Measurements from ENCODE around the gene CIP2A.

The CIP2A gene

DNA sequence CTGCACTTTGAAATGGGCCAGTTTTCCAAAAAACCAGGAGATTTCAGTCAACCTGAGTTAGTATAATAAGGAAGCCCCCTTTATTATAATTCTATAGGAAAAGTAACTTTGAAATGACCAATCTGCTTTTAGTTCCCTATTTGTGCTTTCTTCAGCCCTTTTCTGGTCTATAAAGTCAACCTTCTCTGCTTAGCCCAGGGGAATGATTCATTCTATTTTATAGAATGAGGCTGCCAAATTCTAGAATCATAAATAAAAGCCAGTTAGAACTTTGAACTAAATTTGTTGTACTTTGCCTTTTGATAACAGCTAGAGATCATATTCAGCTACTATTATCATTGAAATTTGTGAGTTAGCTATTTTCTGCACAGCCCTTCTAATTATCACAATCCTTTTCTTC is 24.7 kb downstream of the CIP2A start:
- no peak for DNase-seq (ENCODE audit: low read depth, low spot score)

DNA sequence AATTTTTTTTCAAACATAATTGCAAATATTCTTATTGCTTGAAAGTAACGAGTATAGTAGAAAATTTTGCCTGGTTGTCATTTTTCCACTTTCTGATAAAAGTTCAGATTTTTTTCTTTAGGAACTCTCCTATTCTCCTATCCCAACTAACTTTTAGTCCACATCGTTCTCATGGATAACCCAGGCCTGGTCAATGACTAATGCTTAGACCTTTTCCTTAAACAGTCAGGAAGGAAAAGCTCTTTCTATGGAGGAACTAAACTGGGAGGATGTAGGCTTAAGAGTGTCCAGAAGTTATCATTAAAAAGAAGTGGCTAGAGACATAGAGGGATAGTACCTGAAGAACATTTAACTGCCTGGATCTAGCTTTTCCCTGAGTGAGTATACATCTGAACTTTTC is 26.7 kb downstream of the CIP2A start:
- DNase-seq (ENCODE audit: low read depth, low spot score): no peak

DNA sequence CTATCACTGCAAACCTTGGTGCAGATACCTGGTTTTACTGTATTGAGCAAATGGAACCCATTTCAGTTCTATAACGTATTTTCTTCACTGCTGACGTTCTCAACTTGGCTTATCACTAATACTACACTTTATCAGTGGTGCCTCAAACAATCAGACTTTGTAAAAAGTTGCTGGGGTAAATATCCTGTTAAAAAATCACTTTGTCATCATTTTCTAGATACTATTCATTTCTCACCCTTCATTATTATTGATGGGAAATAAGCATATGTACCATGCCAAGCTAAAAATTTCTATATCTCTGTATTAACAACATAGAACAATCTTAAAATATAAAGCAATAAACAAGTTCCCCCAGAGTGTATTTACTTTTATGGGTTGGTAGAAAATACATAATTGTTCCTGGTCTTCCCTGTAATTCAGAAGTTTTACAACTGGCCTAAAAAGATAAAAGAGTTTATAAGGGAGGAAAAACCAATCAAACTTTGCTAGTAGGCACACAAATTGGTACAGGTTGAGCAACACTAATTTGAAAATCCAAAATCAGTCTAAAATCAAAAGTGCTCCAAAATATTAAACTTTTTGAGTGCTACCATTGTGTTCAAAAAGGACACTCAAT is 33.2 kb downstream of the CIP2A start:
- DNase-seq (ENCODE audit: low read depth, low spot score): no peak

DNA sequence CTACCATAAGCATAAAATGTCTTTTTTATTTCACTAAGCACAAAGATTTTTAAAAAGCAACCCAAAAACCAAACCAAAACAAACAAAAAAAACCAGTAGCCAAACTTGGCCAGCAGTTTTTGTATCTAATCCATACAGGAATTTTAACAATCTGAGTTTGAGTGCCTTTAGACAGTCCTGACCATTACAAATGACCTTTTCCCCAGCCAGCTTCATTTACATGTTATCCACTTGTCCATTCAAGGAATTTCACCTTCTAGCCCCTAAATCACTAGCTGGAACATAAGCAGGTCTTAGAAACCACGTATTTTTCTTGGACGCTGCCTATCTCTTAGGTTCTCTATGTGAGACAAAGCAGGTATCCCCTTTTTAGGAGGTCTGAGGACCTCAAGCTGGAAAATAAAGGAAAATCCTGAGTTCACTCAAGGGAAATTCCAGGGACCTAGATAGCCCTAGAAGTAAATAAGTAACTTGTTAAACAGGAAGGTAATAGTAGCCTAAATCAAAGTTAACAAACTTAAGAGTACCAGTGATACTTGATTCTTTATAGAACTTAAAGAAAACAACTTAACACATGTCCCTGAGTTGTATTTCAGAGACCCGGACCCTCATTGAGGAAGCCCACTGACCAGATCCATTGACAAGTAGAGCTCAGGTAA is 34.2 kb downstream of the CIP2A start:
- no peak for DNase-seq (ENCODE audit: low read depth, low spot score)

DNA sequence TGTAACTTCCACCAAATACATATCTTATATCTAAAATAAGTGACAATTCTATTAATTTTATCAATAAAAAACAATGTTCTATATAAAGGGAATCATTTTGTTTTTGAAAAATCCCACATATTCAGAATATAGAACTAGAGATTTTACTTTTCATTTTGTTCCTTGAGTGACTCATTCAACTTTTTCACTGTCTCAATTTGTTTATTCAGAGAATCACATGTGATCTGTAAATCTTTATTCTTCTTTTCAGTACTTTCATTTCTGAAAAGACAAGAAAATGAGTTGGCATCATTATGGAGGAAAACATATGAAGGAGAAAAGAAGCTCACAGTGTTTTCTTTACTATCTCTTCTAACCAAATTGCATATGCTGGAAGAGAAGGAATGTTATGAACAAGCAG is 35.0 kb downstream of the CIP2A start:
- DNase-seq (ENCODE audit: low read depth, low spot score): no peak

DNA sequence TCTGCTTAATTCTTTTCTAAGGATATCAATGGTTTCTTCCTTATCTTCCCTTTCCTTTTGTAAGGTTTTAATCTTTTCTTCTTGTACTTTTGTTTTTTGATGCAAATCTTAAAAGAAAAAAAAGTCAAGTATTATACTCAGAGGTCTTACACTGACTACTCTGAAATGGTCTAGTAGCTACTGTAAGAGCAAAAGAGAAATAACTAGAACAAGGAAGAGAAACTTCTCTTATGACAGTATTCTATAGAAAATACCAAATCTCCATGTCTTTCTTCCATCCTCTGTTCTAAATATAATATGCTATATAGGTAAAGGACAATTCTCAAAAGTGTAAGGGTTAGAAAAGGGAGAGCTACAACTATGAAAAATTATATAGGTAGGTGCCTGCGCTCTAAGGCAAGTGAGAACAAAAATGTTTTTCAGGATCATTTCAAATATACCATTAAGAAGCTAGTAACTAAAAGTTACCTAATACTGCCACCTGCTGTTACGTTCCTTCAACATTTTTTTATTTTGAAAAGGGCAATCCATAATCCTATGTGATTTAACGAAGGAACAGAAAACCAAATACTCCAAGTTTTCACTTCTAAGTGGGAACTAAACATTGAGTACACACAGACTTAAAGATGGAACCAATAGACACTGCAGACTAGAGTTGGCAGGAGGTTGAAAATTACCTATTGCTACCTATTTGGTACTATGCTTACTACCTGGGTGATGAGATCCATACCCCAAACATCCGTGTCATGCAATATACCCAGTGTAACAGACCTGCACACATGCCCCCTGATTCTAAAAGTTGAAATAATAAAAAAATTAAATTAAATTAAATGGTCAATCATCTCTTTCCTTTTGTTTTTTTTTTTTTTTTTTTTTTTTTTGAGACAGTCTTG is 36.7 kb downstream of the CIP2A start:
- no peak for DNase-seq (ENCODE audit: low read depth, low spot score)

DNA sequence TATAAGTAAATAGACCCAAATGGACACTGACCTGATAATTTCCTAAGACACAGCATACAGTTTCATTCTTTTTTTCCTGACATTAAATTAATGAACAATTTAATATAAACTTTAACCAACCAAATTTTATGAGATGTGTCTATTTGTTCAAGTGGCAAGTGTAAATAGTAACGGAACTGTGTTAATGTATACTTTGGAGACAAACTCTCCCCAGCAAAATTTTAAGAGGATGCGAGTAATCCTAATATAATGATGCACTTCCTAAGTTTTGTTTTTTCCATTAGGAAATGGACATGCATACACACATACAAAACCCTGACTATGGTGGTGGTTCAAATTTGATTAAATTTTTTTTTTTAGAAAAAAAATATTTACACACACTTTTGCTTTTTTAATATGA is 40.4 kb downstream of the CIP2A start:
- no peak for DNase-seq (ENCODE audit: low read depth, low spot score)

DNA sequence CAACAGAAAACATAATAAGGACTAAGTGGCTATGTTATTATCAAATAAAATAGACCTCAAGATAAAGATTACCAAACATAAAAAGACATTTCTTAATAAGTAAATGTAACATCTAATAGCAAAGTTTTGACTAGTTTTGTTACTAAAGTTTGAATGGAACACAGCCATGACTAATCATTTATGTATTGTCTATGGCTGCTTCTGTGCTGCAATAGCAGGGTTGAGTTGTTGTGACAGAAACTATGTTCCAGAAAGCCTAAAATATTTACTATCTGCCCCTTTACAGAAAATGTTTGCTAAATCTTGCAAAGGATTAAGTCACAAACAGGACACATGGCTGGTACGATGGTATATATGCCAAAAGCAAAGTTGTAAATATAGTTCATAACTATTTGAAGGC is 40.9 kb downstream of the CIP2A start:
- DNase-seq (ENCODE audit: low read depth, low spot score): no peak

DNA sequence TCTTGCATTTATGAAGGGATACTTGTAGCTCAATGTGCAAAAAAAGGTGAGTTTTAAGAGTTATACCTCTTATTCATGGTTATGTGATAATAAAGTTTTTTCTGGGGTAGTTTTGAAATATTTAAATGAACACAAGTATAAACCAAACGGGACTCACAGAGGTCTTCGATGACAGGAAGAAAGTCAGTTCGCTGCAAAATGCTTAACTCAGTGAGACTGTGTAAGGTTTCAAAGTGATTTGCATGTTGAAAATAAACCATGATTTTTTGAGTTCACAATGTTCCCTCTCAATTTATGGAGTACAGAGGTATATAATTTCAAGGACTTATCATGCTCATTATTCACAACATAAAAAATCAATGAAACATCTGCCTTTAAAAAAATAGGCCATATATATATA is 42.5 kb downstream of the CIP2A start:
- no peak for DNase-seq (ENCODE audit: low read depth, low spot score)

DNA sequence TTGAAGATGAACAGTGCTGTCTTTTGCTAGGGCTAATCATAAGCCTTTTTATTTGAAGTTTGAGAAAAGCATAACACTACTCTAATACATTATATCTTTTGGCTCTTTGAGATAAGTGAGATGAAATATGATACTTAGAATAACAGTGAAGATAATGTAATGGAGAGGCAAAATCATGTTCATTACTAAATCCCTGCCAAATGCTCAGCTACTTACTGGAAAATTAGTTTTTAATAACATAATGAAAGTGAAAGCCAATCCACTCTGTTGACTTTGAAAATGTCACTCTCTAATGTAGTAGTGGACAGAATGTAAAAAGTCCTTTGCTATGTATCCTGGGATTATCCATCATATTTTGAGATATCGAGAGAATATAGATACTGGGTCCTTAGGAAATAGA is 43.0 kb downstream of the CIP2A start:
- no peak for DNase-seq (ENCODE audit: low read depth, low spot score)

DNA sequence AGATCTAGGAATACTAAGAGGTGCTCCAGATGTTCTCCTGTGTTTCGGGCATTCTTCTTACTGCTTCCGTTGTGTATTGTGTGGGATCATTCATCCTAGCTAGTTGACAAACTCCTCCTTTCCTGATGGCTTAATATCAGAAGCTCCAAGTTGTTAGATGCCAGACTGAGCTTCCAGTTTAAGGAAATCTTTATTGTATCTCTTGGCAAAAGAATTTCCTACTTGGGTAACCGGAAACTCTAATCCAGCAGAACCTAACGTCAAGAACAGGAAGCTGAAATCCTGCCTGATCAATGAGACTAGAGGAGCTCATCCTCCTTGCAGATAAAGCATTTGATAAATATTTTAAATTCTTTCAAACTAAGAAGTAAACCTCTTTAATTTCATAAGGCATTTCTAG is 51.2 kb downstream of the CIP2A start:
- no peak for DNase-seq (ENCODE audit: low read depth, low spot score)

DNA sequence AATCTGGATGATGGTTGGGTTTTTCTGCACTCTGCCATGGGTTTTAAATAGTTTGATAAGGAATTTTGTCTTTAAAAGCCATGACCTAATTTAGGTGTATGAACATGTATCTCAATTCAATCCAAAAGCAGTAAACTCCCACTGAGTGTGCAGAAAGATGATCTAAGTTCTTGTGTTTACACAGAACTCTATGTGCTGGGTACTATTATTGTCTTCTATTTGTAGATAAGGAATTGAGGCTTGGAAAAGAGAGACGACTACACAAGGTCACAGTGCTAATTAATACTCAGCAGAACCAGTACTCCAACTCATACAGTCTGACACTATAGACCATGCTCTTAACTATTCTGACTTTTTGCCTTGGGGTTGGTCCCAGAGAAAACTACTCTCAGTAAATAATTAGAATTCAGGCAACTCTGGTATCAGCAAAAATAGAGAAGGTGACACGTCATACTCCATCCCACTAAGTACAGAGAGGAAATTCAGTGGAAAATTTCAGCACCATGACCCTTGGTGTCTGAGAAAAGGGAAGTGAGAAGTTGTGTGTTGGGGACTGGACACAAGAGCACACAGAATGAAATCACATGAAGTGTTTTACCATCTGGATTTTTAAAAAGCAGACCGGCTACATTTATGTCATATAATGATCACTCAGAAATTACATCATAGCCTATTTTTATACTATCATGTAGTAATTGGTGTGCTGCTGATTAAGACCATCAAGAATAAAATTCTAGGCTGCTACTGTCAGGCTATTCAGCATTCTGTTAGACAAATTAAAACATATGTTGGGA is 60.6 kb downstream of the CIP2A start:
- DNase-seq (ENCODE audit: low read depth, low spot score): no peak

DNA sequence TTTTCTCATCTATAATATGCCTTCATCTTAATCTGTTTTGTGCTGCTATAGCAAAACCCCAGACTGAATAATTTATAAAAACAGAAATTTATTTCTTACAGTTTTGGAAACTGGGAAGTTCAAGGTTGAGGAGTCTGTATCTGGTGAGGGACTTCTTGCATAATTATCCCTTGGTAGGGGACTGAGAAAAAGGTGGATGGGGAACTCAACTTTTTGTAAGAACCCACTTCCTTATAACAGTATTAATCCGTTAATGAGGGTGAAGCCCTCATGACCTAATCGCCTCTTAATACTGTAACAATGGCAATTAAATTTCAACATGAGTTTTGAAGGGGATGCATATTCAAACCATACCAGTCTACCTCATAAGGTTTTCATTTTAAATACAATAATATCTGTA is 61.4 kb downstream of the CIP2A start:
- DNase-seq (ENCODE audit: low read depth, low spot score): no peak

DNA sequence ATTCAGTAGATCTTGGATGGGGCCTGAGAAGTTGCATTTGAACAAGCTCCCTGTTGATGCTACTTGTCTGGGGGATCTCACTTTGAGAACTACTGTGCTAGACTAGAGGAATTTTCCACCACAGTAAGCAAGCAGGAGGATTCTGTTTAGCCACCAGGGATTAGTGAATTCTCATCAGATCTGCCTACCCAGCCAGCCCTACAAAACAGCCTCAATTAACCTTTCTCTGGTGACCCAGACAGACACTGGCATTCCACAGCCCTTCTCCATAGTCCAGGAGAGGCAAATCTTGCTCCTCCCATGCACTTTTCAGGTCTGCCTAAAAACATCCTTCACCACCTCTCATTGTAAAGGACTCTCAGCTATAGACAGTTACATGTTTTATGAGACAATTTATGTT is 62.1 kb downstream of the CIP2A start:
- peak; percentile 56 for DNase-seq (ENCODE audit: low read depth, low spot score)

DNA sequence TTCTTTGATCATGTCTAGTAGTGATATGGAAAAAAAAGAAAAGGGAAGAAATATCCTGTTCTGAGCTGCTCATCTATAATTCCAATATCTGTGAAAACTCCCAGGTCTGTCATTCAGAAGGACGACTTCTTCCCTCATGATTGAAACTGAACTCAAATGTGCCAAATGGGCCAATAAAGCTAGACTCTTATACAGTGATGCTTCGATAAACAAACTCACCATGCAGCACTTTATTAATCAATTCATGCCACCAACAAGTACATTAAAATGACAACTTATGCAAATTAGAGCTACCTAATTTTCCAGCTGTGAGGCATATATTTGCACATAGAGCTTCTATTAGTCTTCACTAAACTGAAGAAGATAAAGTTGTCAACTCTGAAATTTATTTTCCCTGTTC is 63.3 kb downstream of the CIP2A start:
- no peak for DNase-seq (ENCODE audit: low read depth, low spot score)

DNA sequence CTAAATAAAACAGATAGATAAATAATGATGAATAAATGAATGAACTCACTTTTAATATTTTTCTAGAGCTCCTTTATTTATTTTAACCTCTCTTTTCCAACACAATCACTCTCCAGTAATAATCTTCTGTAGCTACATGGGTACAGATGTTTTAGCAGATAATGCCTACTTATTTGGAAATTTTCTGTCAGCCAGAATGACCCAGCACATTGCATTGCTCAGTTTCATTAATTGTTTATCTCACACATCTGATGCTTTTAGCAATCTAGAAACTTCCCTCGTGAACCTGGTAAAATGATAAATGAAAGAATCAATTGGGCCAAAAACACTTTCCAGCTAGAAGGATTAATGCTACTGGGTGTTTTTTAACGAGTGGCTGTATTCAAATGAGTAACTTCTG is 64.0 kb downstream of the CIP2A start:
- DNase-seq (ENCODE audit: low read depth, low spot score): no peak

DNA sequence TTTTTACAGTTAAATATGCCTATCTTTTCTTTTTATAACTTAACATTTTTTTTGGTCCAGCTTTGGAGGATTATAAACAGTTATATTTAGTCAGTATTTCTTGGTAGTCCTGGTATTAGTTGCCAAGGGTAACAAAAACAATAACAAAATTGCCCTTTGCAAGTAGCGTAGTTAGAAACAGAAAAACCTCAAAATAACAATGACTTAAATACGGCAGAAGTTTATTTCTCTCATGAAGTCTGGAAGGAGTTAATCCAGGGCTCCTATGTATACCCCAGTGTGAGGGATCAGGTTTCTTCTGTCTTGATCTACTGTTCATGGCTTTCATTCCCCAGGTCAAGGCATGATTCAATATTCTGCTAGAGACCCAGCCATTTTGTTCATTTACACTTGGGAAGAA is 64.7 kb downstream of the CIP2A start:
- DNase-seq (ENCODE audit: low read depth, low spot score): no peak

DNA sequence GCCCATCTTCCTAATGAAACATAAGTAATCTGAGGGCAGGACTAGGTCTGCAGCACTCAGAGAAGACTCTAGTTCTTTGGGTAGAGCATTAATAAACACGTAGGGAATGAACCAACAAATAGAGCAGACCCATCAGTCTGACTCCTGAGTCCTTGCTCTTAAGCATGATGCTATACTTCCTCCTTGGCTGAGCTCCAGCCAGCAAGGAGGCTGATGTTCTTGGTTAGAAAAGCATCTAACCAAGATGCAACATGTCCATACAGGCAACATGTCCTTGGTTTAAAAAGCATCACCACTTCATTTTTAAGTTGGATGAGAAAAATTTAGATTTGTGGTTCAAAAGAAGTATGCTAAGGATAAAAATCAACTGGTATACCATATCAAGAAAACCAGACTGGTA is 70.3 kb downstream of the CIP2A start:
- no peak for DNase-seq (ENCODE audit: low read depth, low spot score)

DNA sequence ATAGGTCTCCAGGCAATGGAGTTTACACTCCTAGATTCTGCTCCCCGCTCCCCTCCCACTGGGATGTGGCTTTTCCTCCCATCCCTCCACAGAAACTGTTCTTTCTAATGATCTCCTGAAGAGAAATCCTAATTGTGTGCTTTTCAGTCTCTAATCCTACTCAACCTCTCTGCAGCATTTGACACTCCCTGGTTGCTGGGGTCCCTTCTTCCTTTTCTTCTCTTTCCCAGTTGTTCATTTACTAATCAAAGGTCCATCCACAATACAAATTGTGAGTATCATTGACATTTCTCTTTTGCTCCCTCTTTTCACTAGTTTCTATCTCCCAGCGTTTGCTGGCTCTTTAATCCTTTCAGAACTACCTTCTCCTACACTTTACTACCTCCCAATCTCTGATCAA is 72.4 kb downstream of the CIP2A start:
- no peak for DNase-seq (ENCODE audit: low read depth, low spot score)

DNA sequence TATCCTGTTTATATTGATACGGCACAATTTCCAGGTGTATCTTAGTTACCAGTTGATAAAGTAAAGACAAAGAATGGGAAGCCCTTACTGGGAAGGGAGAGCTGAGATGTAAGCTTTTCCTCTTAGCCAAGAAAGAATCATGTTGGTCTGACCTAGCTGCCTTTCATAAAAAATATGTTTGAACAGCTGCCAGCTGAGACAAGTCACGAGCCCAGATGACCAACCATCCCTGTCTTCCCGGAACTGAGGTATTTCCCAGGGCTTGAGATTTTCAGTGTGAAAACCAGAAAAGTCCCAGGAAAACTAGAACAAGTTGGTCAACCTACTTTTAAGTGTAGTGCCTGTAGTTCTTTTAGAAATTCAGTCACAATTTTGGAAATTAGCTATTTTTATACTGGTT is 75.3 kb downstream of the CIP2A start:
- no peak for DNase-seq (ENCODE audit: low read depth, low spot score)

DNA sequence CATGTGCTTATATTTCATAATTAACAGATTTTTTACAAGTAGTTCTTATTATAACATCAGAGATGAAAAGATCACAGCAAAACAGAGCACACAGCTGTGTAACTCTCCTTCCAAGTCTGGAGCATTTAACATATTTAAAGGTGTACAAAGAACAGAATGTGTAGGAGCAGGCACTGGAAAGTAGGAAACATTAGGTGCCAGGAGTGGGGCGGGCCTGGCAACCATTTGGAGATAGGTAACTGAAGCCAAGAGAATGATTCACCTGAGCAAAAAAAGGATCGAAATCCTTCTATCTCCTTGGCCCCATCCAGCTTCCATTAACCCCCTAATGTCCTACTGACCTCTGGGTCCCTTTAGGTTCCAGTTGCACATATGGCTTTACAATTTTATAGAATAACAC is 76.6 kb downstream of the CIP2A start:
- DNase-seq (ENCODE audit: low read depth, low spot score): no peak

DNA sequence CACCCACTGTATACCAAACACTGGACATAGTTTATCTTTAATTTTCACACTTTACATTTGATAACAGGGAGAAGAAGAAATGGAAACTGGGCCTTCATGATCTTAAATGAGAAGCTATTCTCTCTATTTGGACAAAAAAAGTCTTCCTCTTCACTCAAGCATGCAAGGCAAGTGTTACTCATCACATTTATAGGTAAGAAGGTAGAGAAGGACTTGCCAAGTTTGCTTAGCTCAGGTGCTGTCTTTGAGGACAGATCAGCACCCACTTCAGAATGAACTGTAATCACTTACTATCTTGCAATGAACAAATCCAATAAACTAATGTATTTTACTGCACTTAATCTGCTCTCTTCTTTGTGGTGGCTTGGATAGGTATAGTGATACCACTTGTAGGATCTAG is 77.7 kb downstream of the CIP2A start:
- no peak for DNase-seq (ENCODE audit: low read depth, low spot score)

Measured in ELF-1 (cell line).